GOT3 (cell line): ENCODE data around the gene AGBL5.
"Not testable (repeated sequence)": the region's sequence is repeated elsewhere in the genome, so short reads cannot be mapped to it uniquely, and the experiment has no call there.

ENCODE experiments used
- DNase-seq: peaks from one replicate; lab custom pipeline; 2025; ENCODE audit warnings: mixed read lengths; lab: John Stamatoyannopoulos, UW

Gene AGBL5

GRCh38 chr2:27053321-27053720 is 1.9 kb downstream of the AGBL5 start:
- DNase-seq: no peak

- DNase-seq: no peak
These were observed 2.3 kb downstream of the AGBL5 start for GRCh38 chr2:27053776-27054175.

GRCh38 chr2:27054721-27055120 is 3.3 kb downstream of the AGBL5 start:
- DNase-seq: no peak

- no peak for DNase-seq
These were observed 5.7 kb downstream of the AGBL5 start for GRCh38 chr2:27057184-27057583.

GRCh38 chr2:27058210-27058609 is 6.7 kb downstream of the AGBL5 start:
- DNase-seq: no peak

- no peak for DNase-seq
These were observed 7.8 kb downstream of the AGBL5 start for GRCh38 chr2:27059141-27059820.

- no peak for DNase-seq
These were observed 8.9 kb downstream of the AGBL5 start for GRCh38 chr2:27060323-27060722.

- no peak for DNase-seq
These were observed 13.7 kb downstream of the AGBL5 start for GRCh38 chr2:27065128-27065527.

GRCh38 chr2:27067385-27067784 is 15.9 kb downstream of the AGBL5 start:
- DNase-seq: no peak

- DNase-seq: no peak
These were observed 18.0 kb downstream of the AGBL5 start for GRCh38 chr2:27069436-27069835.

- DNase-seq: no peak
These were observed 18.6 kb downstream of the AGBL5 start for GRCh38 chr2:27069961-27070618.

- DNase-seq: no peak
These were observed 19.3 kb downstream of the AGBL5 start for GRCh38 chr2:27070653-27071276.

- DNase-seq: peak; percentile 83
These were observed 20.0 kb downstream of the AGBL5 start, which contains the start of gene OST4 for GRCh38 chr2:27071277-27071989. OST4 (minus strand) TSS chr2:27071654.

- no peak for DNase-seq
These were observed 20.7 kb downstream of the AGBL5 start for GRCh38 chr2:27071990-27072830.

GRCh38 chr2:27072920-27073319 is 21.5 kb downstream of the AGBL5 start:
- DNase-seq: no peak

- no peak for DNase-seq
These were observed 22.3 kb downstream of the AGBL5 start for GRCh38 chr2:27073782-27074181.

GRCh38 chr2:27074738-27075565 is 23.5 kb downstream of the AGBL5 start:
- DNase-seq: no peak

GRCh38 chr2:27075566-27075871 is 24.1 kb downstream of the AGBL5 start:
- not testable (repeated sequence) for DNase-seq

- no peak for DNase-seq
These were observed 24.9 kb downstream of the AGBL5 start for GRCh38 chr2:27076323-27076722.

- DNase-seq: no peak
These were observed 25.8 kb downstream of the AGBL5 start for GRCh38 chr2:27077231-27077630.
